Neuron (in vitro differentiated cells): ENCODE data around the gene PEF1.

Experiments used
- H2AFZ ChIP-seq: one replicate; pipeline ENCODE4 v1.6.1; 2013; ENCODE audit warnings: low read depth, mild to moderate bottlenecking, inconsistent platforms, low read length, moderate library complexity
- H3K27me3 ChIP-seq: one replicate; pipeline ENCODE4 v1.6.1; 2013; ENCODE audit warnings: low read length; ENCODE audit not compliant: insufficient read depth
- H3K36me3 ChIP-seq: one replicate; pipeline ENCODE4 v1.6.1; 2013; ENCODE audit warnings: low read length; ENCODE audit not compliant: insufficient read depth
- H3K4me1 ChIP-seq: one replicate; pipeline ENCODE4 v1.6.1; 2013; ENCODE audit warnings: low read length; ENCODE audit not compliant: insufficient read depth
- H3K4me3 ChIP-seq: 2 replicates; pipeline ENCODE4 v1.5.1; 2013; ENCODE audit warnings: mild to moderate bottlenecking, low read length, moderate library complexity
- H3K9me3 ChIP-seq: one replicate; pipeline ENCODE4 v1.6.1; 2013; ENCODE audit warnings: low read length

The PEF1 gene

GRCh38 chr1:31679091-31679490, 34.4 kb upstream of the PEF1 start:
- Histone ChIP-seq H3K4me3 (no peak overlapping the region), H2AFZ (no peak overlapping the region), H3K36me3 (no peaks in the 10 kb centered on the region), H3K9me3 (no peaks in the 10 kb centered on the region), H3K4me1 (no peaks in the 10 kb centered on the region), H3K27me3 (peaks cover 47% of the 10 kb centered on the region)

- no peaks in the 10 kb centered on the region for H3K9me3 ChIP-seq
- H3K36me3 ChIP-seq: no peaks in the 10 kb centered on the region
- no peaks in the 10 kb centered on the region for H3K4me1 ChIP-seq
- H3K4me3 ChIP-seq: no peak overlapping the region
- no peak overlapping the region for H2AFZ ChIP-seq
- peaks cover 47% of the 10 kb centered on the region for H3K27me3 ChIP-seq
Observed at GRCh38 chr1:31678681-31679080, 34.0 kb upstream of the PEF1 start.

GRCh38 chr1:31677949-31678348, 33.3 kb upstream of the PEF1 start:
- Histone ChIP-seq H3K4me3 (no peak overlapping the region), H3K27me3 (peaks cover 49% of the 10 kb centered on the region), H3K4me1 (no peaks in the 10 kb centered on the region), H3K9me3 (no peaks in the 10 kb centered on the region), H3K36me3 (no peaks in the 10 kb centered on the region), H2AFZ (no peak overlapping the region)

GRCh38 chr1:31677401-31677800, 32.7 kb upstream of the PEF1 start:
- H3K9me3 ChIP-seq: no peaks in the 10 kb centered on the region
- peaks cover 49% of the 10 kb centered on the region for H3K27me3 ChIP-seq
- no peaks in the 10 kb centered on the region for H3K36me3 ChIP-seq
- no peak overlapping the region for H3K4me3 ChIP-seq
- no peak overlapping the region for H2AFZ ChIP-seq
- no peaks in the 10 kb centered on the region for H3K4me1 ChIP-seq

GRCh38 chr1:31675756-31676155, 31.1 kb upstream of the PEF1 start:
- H3K36me3 ChIP-seq: no peaks in the 10 kb centered on the region
- no peak overlapping the region for H2AFZ ChIP-seq
- H3K9me3 ChIP-seq: no peaks in the 10 kb centered on the region
- H3K4me1 ChIP-seq: no peaks in the 10 kb centered on the region
- no peak overlapping the region for H3K4me3 ChIP-seq
- peaks cover 57% of the 10 kb centered on the region for H3K27me3 ChIP-seq

GRCh38 chr1:31675161-31675560, 30.5 kb upstream of the PEF1 start:
- Histone ChIP-seq H2AFZ (no peak overlapping the region), H3K36me3 (no peaks in the 10 kb centered on the region), H3K4me1 (no peaks in the 10 kb centered on the region), H3K27me3 (peaks cover 58% of the 10 kb centered on the region), H3K9me3 (no peaks in the 10 kb centered on the region), H3K4me3 (no peak overlapping the region)

GRCh38 chr1:31674626-31675025, 29.9 kb upstream of the PEF1 start:
- Histone ChIP-seq H3K4me3 (no peak overlapping the region), H2AFZ (no peak overlapping the region), H3K27me3 (peaks cover 58% of the 10 kb centered on the region), H3K4me1 (no peaks in the 10 kb centered on the region), H3K9me3 (no peaks in the 10 kb centered on the region), H3K36me3 (no peaks in the 10 kb centered on the region)

DNA sequence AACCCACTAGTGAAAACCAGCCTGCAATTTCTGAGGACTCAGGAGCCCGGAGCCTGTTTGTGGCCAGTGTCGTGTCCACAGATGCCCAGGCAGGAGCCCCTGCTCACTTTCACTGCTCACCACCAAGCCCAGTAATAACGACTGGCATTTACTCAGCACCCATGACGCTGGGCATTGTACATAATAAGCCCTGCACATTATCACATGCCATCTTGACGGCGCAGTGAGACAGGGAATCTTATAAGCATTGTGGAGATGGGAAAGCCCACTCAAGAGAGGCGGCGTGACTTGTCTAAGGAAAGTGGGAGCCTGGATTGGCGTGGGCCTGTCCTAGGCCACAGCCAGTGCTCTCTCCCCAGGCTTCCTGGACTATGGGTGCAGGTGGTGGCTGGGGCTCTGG, 28.8 kb upstream of the PEF1 start:
- H3K36me3 ChIP-seq: no peaks in the 10 kb centered on the region
- no peaks in the 10 kb centered on the region for H3K4me1 ChIP-seq
- no peak overlapping the region for H2AFZ ChIP-seq
- peaks cover 67% of the 10 kb centered on the region for H3K27me3 ChIP-seq
- no peaks in the 10 kb centered on the region for H3K9me3 ChIP-seq
- no peak overlapping the region for H3K4me3 ChIP-seq

- no peak overlapping the region for H2AFZ ChIP-seq
- H3K27me3 ChIP-seq: peaks cover 71% of the 10 kb centered on the region
- H3K9me3 ChIP-seq: no peaks in the 10 kb centered on the region
- no peak overlapping the region for H3K4me3 ChIP-seq
- no peaks in the 10 kb centered on the region for H3K4me1 ChIP-seq
- H3K36me3 ChIP-seq: no peaks in the 10 kb centered on the region
Observed at GRCh38 chr1:31672986-31673385, 28.3 kb upstream of the PEF1 start.

DNA sequence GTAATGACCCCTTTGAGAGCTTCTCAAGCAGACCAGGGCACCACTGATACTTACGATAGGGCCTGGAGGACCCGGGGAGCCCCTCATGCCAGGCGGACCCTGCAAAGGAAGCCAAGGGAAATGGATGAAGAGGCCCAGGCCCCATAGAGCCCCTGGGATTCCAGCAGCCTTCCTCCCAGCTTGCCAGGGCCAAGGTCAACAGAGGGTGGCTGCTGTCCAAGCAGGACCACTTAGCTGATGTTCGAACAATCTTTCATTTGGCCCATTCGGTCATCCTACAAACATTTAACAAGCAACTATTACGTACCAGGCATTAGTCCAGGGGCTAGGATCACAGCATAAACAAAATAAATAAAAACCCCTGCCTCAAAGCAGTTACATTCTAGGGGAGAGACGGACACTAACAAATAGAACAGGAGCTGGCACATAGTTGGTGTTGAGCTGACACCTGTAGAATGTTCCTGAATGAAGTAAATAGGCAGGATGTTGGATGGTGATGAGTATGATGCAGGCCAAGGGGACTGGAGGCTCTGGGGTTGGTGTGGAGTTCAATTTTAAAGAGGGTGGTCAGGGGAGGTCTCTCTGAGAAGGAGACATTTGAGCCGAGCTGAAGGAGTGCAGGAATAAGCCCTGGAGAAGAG, 27.0 kb upstream of the PEF1 start:
- Histone ChIP-seq H3K36me3 (no peaks in the 10 kb centered on the region), H3K27me3 (peaks cover 83% of the 10 kb centered on the region), H3K4me1 (peaks cover 2% of the 10 kb centered on the region), H2AFZ (no peak overlapping the region), H3K4me3 (no peak overlapping the region), H3K9me3 (no peaks in the 10 kb centered on the region)

GRCh38 chr1:31671147-31671546, 26.5 kb upstream of the PEF1 start:
- H3K9me3 ChIP-seq: no peaks in the 10 kb centered on the region
- peaks cover 4% of the 10 kb centered on the region for H3K4me1 ChIP-seq
- peaks cover 86% of the 10 kb centered on the region for H3K27me3 ChIP-seq
- no peaks in the 10 kb centered on the region for H3K36me3 ChIP-seq
- H3K4me3 ChIP-seq: no peak overlapping the region
- no peak overlapping the region for H2AFZ ChIP-seq

- no peak overlapping the region for H2AFZ ChIP-seq
- H3K27me3 ChIP-seq: peaks cover 91% of the 10 kb centered on the region
- H3K4me3 ChIP-seq: no peak overlapping the region
- no peaks in the 10 kb centered on the region for H3K36me3 ChIP-seq
- H3K9me3 ChIP-seq: no peaks in the 10 kb centered on the region
- peaks cover 4% of the 10 kb centered on the region for H3K4me1 ChIP-seq
Observed at GRCh38 chr1:31670593-31670964, 25.9 kb upstream of the PEF1 start.

DNA sequence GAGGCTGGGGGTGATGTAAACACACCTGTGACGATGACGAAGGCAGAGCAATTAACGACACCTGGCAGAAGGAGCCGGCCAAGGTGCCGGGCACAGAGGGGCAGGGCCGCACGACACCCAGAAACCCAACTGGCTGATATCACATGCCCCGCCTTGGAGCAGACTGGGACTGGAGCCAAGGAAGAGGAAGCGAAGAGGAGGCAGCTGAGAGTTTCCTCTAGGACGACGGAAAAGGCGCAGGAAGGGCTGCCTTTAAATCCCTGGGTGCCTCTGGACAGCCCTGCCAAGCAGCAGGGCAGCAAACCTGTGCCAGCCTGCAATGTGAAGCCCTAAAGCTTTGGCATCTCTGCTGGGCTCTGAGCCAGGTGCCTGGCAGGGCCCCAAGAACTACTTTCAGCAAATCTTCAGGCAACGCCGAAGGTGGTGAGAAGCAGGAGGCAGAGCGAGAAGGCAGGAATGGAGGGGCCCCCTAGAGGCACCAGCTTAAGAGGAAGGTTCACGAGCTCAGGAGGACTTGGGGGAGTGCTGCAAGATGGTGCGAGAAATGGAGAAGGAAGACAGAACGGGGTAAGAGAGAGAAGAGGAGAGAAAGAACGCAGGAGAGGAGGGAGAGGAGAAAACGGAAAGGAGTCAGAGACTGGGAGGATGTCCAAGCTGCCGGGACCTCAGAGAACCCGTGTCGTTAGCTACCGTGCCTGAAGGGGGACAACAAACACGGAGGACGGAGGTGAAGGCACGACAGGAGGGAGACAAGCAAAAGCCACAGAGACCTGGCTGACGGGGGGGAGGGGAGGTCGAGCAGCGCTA, 25.3 kb upstream of the PEF1 start:
- Histone ChIP-seq H3K27me3 (peaks cover 89% of the 10 kb centered on the region), H3K9me3 (no peaks in the 10 kb centered on the region), H3K4me3 (no peak overlapping the region), H3K4me1 (peaks cover 4% of the 10 kb centered on the region), H2AFZ (no peak overlapping the region), H3K36me3 (no peaks in the 10 kb centered on the region)

- no peak overlapping the region for H2AFZ ChIP-seq
- H3K27me3 ChIP-seq: peaks cover 83% of the 10 kb centered on the region
- no peaks in the 10 kb centered on the region for H3K36me3 ChIP-seq
- H3K4me3 ChIP-seq: no peak overlapping the region
- H3K4me1 ChIP-seq: peaks cover 4% of the 10 kb centered on the region
- H3K9me3 ChIP-seq: no peaks in the 10 kb centered on the region
Observed at GRCh38 chr1:31669433-31669785, 24.7 kb upstream of the PEF1 start.
